Hepatocyte (in vitro differentiated cells): ENCODE measurements around the gene UBAP2.

Experiments used
- EZH2 ChIP-seq: fragments of 200-600 bp; sonication (generic); IDR thresholded peaks from 2 replicates; pipeline ENCODE4 v1.6.1; 2016; ENCODE audit warnings: antibody characterized with exemption, mild to moderate bottlenecking, borderline replicate concordance
- TF ChIP-seq, protein P1 (sequence below): fragments of 200-600 bp; sonication (generic); IDR thresholded peaks from 2 replicates; pipeline ENCODE4 v1.5.1; 2016; ENCODE audit warnings: antibody characterized with exemption, mild to moderate bottlenecking; ENCODE audit not compliant: poor library complexity

DNA sequence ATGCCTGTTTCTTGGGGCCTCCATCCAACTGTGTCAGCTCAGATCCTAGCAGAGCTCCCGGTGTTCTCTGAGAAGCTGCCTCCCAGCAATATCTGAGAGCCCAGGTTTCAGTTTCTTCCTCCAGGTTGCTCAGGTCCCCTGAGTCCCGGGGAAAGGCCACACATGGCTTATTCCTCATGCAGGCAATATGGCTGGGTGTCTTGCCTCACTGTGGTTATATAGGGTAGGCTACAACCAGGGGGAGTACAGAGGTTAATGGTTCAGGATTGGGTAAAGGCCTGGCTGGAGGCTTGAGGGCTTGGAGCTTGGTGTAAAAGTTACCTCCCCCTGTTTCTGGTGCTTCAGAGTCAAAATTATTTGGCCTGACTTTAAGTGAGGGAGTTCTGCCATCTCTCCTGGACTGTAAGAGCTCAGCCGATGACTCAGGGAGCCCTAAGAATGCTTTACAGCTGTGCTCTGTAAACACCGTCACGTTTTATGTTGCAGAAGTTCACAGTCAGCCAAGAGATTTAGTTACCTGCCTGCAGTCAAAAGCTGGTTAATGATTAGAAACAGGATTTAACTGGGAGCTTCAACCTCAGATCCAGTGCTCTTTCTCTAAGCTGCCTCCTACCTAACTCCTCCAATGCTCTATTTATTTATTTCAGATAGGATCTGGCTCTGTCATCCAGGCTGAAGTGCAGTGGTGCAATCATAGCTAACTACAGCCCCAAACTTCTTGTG is 24.3 kb upstream of the UBAP2 start:
- TF ChIP-seq, protein P1, sequence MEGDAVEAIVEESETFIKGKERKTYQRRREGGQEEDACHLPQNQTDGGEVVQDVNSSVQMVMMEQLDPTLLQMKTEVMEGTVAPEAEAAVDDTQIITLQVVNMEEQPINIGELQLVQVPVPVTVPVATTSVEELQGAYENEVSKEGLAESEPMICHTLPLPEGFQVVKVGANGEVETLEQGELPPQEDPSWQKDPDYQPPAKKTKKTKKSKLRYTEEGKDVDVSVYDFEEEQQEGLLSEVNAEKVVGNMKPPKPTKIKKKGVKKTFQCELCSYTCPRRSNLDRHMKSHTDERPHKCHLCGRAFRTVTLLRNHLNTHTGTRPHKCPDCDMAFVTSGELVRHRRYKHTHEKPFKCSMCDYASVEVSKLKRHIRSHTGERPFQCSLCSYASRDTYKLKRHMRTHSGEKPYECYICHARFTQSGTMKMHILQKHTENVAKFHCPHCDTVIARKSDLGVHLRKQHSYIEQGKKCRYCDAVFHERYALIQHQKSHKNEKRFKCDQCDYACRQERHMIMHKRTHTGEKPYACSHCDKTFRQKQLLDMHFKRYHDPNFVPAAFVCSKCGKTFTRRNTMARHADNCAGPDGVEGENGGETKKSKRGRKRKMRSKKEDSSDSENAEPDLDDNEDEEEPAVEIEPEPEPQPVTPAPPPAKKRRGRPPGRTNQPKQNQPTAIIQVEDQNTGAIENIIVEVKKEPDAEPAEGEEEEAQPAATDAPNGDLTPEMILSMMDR: no peak
- TF ChIP-seq EZH2: no peak
